OCI-LY3 (cell line): ENCODE measurements around the gene ACTL9.

Source experiments
- H2AFZ ChIP-seq: fragments of 200-600, 300-600 bp; shearing (Covaris generic); 2 replicates; pipeline ENCODE4 v1.6.0; 2014; ENCODE audit warnings: antibody characterized with exemption, low read depth, low read length
- H3K27ac ChIP-seq: fragments of 200-600, 300-600 bp; sonication (generic); 2 replicates; pipeline ENCODE4 v1.5.1; 2014; ENCODE audit warnings: mild to moderate bottlenecking, low read length, moderate library complexity, mixed read lengths
- H3K27me3 ChIP-seq: fragments of 200-600, 300-600 bp; sonication (generic); 2 replicates; pipeline ENCODE4 v1.6.1; 2014; ENCODE audit warnings: low read depth, low read length, mixed read lengths
- H3K36me3 ChIP-seq: fragments of 200-600, 300-600 bp; sonication (generic); replicated peaks from 2 replicates; pipeline ENCODE3; 2014; ENCODE audit warnings: low read depth, low read length, mixed read lengths
- H3K4me1 ChIP-seq: fragments of 300-600, 200-600 bp; sonication (generic); 2 replicates; pipeline ENCODE4 v1.6.1; 2014; ENCODE audit warnings: low read length, mixed read lengths
- H3K4me2 ChIP-seq: fragments of 200-600, 300-600 bp; sonication (generic); 2 replicates; pipeline ENCODE4 v1.6.1; 2014; ENCODE audit warnings: low read length, mixed read lengths
- H3K4me3 ChIP-seq: fragments of 300-600, 200-600 bp; sonication (generic); 2 replicates; pipeline ENCODE4 v1.5.1; 2014; ENCODE audit warnings: antibody characterized with exemption, mild to moderate bottlenecking, low read length, moderate library complexity
- H3K79me2 ChIP-seq: fragments of 300-600, 200-600 bp; shearing (Covaris generic); 2 replicates; pipeline ENCODE4 v1.6.1; 2014; ENCODE audit warnings: mild to moderate bottlenecking, low read length, mixed read lengths
- H3K9ac ChIP-seq: fragments of 300-600, 200-600 bp; shearing (Covaris generic); 2 replicates; pipeline ENCODE4 v1.6.0; 2014; ENCODE audit warnings: mild to moderate bottlenecking, low read length, moderate library complexity
- H3K9me3 ChIP-seq: fragments of 200-600, 300-600 bp; shearing (Covaris generic); 2 replicates; pipeline ENCODE4 v1.6.1; 2014; ENCODE audit warnings: low read length, mixed read lengths; ENCODE audit not compliant: insufficient read depth
- H4K20me1 ChIP-seq: fragments of 200-600, 300-600 bp; sonication (generic); 2 replicates; pipeline ENCODE4 v1.6.1; 2016; ENCODE audit warnings: low read length, mixed read lengths; ENCODE audit not compliant: insufficient read depth
- CTCF ChIP-seq: fragments of 200-600, 300-600 bp; sonication (generic); IDR thresholded peaks from 2 replicates; pipeline ENCODE4 v1.5.1; 2014; ENCODE audit warnings: antibody characterized with exemption, low read length, low read depth
- EZH2phosphoT487 ChIP-seq: fragments of 200-600 bp; shearing (Covaris generic); IDR thresholded peaks from 2 replicates; pipeline ENCODE4 v1.6.1; 2018; ENCODE audit warnings: antibody characterized with exemption, mixed run types, low read depth

ACTL9 gene

GRCh38 chr19:8690753-8691539 lies 7.6 kb downstream of the ACTL9 start:
- no peak overlapping the region for H3K27ac ChIP-seq

GRCh38 chr19:8688930-8689329 lies 9.7 kb downstream of the ACTL9 start:
- no peaks in the 10 kb centered on the region for H3K79me2 ChIP-seq
- no peaks in the 10 kb centered on the region for H3K4me1 ChIP-seq
- H3K27ac ChIP-seq = no peak overlapping the region
- H4K20me1 ChIP-seq = no peaks in the 10 kb centered on the region
- no peak overlapping the region for H2AFZ ChIP-seq
- no peaks in the 10 kb centered on the region for H3K36me3 ChIP-seq
- H3K4me2 ChIP-seq = no peak overlapping the region
- TF ChIP-seq CTCF = no peak
- TF ChIP-seq EZH2phosphoT487 = no peak
- no peak overlapping the region for H3K9ac ChIP-seq
- H3K4me3 ChIP-seq = no peak overlapping the region
- no peaks in the 10 kb centered on the region for H3K27me3 ChIP-seq
- no peaks in the 10 kb centered on the region for H3K9me3 ChIP-seq

More at GRCh38 chr19:8690753-8691539, 7.6 kb downstream of the ACTL9 start:
- no peaks in the 10 kb centered on the region for H3K27me3 ChIP-seq
- H2AFZ ChIP-seq = no peak overlapping the region
- H3K4me2 ChIP-seq = no peak overlapping the region
- no peaks in the 10 kb centered on the region for H4K20me1 ChIP-seq
- TF ChIP-seq EZH2phosphoT487 (no peak), CTCF (no peak)
- no peaks in the 10 kb centered on the region for H3K9me3 ChIP-seq
- H3K4me1 ChIP-seq = no peaks in the 10 kb centered on the region
- H3K36me3 ChIP-seq = no peaks in the 10 kb centered on the region
- no peak overlapping the region for H3K4me3 ChIP-seq
- H3K9ac ChIP-seq = no peak overlapping the region
- no peaks in the 10 kb centered on the region for H3K79me2 ChIP-seq

GRCh38 chr19:8686549-8686948 lies 12.0 kb downstream of the ACTL9 start:
- no peak overlapping the region for H3K4me3 ChIP-seq
- TF ChIP-seq EZH2phosphoT487 (no peak), CTCF (no peak)
- H3K27ac ChIP-seq = no peak overlapping the region
- H3K4me2 ChIP-seq = no peak overlapping the region
- no peaks in the 10 kb centered on the region for H3K79me2 ChIP-seq
- no peaks in the 10 kb centered on the region for H4K20me1 ChIP-seq
- no peaks in the 10 kb centered on the region for H3K36me3 ChIP-seq
- no peaks in the 10 kb centered on the region for H3K9me3 ChIP-seq
- H3K27me3 ChIP-seq = no peaks in the 10 kb centered on the region
- H2AFZ ChIP-seq = no peak overlapping the region
- no peak overlapping the region for H3K9ac ChIP-seq
- H3K4me1 ChIP-seq = no peaks in the 10 kb centered on the region

GRCh38 chr19:8684001-8684902 lies 14.3 kb downstream of the ACTL9 start:
- Histone ChIP-seq H3K27me3 (no peaks in the 10 kb centered on the region), H3K4me3 (no peak overlapping the region), H3K36me3 (no peaks in the 10 kb centered on the region), H3K27ac (no peak overlapping the region), H4K20me1 (no peaks in the 10 kb centered on the region), H3K9ac (no peak overlapping the region), H3K4me1 (no peaks in the 10 kb centered on the region), H3K4me2 (no peak overlapping the region), H3K79me2 (no peaks in the 10 kb centered on the region), H3K9me3 (no peaks in the 10 kb centered on the region), H2AFZ (no peak overlapping the region)
- TF ChIP-seq CTCF (no peak), EZH2phosphoT487 (no peak)
